GM12875 (cell line): Measurements from ENCODE around the gene BABAM2.

Source experiments
- H3K4me3 ChIP-seq: one replicate; pipeline ENCODE4 v1.5.1; 2011; ENCODE audit warnings: low read depth, low read length, control low read depth
- CTCF ChIP-seq: IDR thresholded peaks from 2 replicates; pipeline ENCODE4 v1.5.1; 2011; ENCODE audit warnings: low read depth, mild to moderate bottlenecking, control low read depth, inconsistent platforms, low read length, moderate library complexity, borderline replicate concordance; ENCODE audit not compliant: insufficient read depth

Gene BABAM2

GRCh38 chr2:28322051-28322450, 431.5 kb downstream of the BABAM2 start:
- H3K4me3 ChIP-seq = no peak overlapping the region
- no peak for TF ChIP-seq CTCF

GRCh38 chr2:28322456-28322855, 431.9 kb downstream of the BABAM2 start:
- no peak for TF ChIP-seq CTCF
- no peak overlapping the region for H3K4me3 ChIP-seq

GRCh38 chr2:28322981-28323396, 432.5 kb downstream of the BABAM2 start:
- TF ChIP-seq CTCF = no peak
- no peak overlapping the region for H3K4me3 ChIP-seq

GRCh38 chr2:28325173-28325566, 434.6 kb downstream of the BABAM2 start:
- no peak for TF ChIP-seq CTCF

GRCh38 chr2:28325567-28326468, 435.3 kb downstream of the BABAM2 start:
- no peak for TF ChIP-seq CTCF

More at GRCh38 chr2:28325173-28325566, 434.6 kb downstream of the BABAM2 start:
- no peak overlapping the region for H3K4me3 ChIP-seq

GRCh38 chr2:28326469-28326805, 435.9 kb downstream of the BABAM2 start:
- no peak overlapping the region for H3K4me3 ChIP-seq
- TF ChIP-seq CTCF = no peak

More at GRCh38 chr2:28325567-28326468, 435.3 kb downstream of the BABAM2 start:
- H3K4me3 ChIP-seq = no peak overlapping the region
